HG02759 (cell line): ENCODE results near the gene ALKAL2.

Experiments
- ATAC-seq: cut with Tn5 transposase; IDR thresholded peaks from one replicate; pipeline ENCODE4 v1.9.1; 2021; ENCODE audit warnings: mild to moderate bottlenecking, moderate library complexity; ENCODE audit not compliant: unreplicated experiment

Gene ALKAL2

GRCh38 chr2:252001-252602 lies 35.8 kb downstream of the ALKAL2 start:
- ATAC-seq: no peak

- no peak for ATAC-seq
Measured at GRCh38 chr2:249538-250042, 38.3 kb downstream of the ALKAL2 start.

GRCh38 chr2:248724-249123 lies 39.2 kb downstream of the ALKAL2 start:
- no peak for ATAC-seq

- peak; percentile 53 for ATAC-seq
Measured at GRCh38 chr2:246489-247144, 41.3 kb downstream of the ALKAL2 start.

- no peak for ATAC-seq
Measured at GRCh38 chr2:244547-244946, 43.3 kb downstream of the ALKAL2 start.

GRCh38 chr2:238869-239268 lies 49.0 kb downstream of the ALKAL2 start:
- ATAC-seq: no peak

GRCh38 chr2:238431-238830 lies 49.5 kb downstream of the ALKAL2 start:
- no peak for ATAC-seq

- no peak for ATAC-seq
Measured at GRCh38 chr2:237878-238277, 50.0 kb downstream of the ALKAL2 start.

- ATAC-seq: no peak
Measured at GRCh38 chr2:236993-237539, 50.8 kb downstream of the ALKAL2 start.

- ATAC-seq: no peak
Measured at GRCh38 chr2:234421-234820, 53.5 kb downstream of the ALKAL2 start.

GRCh38 chr2:233030-233429 lies 54.9 kb downstream of the ALKAL2 start:
- ATAC-seq: no peak

GRCh38 chr2:231521-232185 lies 56.2 kb downstream of the ALKAL2 start:
- ATAC-seq: no peak
